ENCODE data around the gene PTH1R.

DNA sequence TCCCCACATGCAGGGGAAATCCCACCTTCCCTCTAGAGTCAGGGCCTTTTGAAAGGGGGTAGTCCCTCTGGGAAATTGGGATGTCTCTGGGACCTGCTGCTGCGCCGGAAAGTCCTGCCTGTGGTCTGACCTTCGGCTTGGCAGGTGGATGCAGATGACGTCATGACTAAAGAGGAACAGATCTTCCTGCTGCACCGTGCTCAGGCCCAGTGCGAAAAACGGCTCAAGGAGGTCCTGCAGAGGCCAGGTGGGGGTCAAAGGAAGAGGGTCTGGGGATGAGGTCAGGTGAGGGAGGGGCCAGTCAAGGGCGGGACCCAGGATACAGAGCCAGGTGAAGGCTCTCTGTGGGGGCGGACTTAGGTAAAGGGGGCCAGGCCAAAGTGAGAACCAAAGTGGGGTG lies 16.2 kb downstream of the PTH1R start:
- TF ChIP-seq, protein P1, sequence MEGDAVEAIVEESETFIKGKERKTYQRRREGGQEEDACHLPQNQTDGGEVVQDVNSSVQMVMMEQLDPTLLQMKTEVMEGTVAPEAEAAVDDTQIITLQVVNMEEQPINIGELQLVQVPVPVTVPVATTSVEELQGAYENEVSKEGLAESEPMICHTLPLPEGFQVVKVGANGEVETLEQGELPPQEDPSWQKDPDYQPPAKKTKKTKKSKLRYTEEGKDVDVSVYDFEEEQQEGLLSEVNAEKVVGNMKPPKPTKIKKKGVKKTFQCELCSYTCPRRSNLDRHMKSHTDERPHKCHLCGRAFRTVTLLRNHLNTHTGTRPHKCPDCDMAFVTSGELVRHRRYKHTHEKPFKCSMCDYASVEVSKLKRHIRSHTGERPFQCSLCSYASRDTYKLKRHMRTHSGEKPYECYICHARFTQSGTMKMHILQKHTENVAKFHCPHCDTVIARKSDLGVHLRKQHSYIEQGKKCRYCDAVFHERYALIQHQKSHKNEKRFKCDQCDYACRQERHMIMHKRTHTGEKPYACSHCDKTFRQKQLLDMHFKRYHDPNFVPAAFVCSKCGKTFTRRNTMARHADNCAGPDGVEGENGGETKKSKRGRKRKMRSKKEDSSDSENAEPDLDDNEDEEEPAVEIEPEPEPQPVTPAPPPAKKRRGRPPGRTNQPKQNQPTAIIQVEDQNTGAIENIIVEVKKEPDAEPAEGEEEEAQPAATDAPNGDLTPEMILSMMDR (IDR thresholded peaks at IDR 0.05) = no peak
- TF ChIP-seq EP300 (IDR thresholded peaks at IDR 0.05) = no peak

All from esophagus muscularis mucosa (tissue), 3 donors.